Skeletal muscle cell (primary cell): ENCODE results near the gene DPCD.
"Not testable (repeated sequence)": the region's sequence is repeated elsewhere in the genome, so short reads cannot be mapped to it uniquely, and the experiment has no call there.

Source experiments
- DNase-seq: peaks from one replicate; pipeline ENCODE4 v3.0.0-alpha.2; 2010; ENCODE audit warnings: low read depth
- H3K4me3 ChIP-seq: 2 replicates; pipeline ENCODE4 v1.5.1; 2011; ENCODE audit warnings: low read depth, mild to moderate bottlenecking, control low read depth, low read length, moderate library complexity

DPCD gene

GRCh38 chr10:101578803-101579515 is 9.2 kb upstream of the DPCD start:
- H3K4me3 ChIP-seq, result no peak overlapping the region
- DNase-seq, result no peak

- no peak overlapping the region for H3K4me3 ChIP-seq
- no peak for DNase-seq
These were observed 8.6 kb upstream of the DPCD start for GRCh38 chr10:101579516-101579870.

- H3K4me3 ChIP-seq, result no peak overlapping the region
- DNase-seq, result no peak
These were observed 7.4 kb upstream of the DPCD start for GRCh38 chr10:101580486-101581399.

DNA sequence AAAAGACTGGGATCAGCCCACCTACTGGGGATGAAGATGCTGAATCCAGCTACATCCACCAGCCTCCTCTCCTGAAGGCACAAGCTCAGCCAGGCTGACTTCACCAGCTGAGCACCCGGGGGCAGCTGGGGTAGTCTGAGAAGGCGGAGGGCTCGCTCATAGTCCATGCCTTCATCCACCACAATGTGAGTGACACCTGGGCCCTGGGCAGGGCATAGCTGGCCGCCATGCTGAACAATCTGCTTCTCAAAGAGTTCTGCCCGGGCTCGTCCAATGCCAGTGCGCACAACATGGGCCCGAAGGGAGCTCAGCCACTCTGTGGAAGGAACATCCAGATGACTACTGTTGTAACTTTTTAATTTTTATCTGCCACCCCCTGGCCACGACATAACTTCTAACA is 2.3 kb upstream of the DPCD start:
- DNase-seq, result no peak
- no peak overlapping the region for H3K4me3 ChIP-seq

DNA sequence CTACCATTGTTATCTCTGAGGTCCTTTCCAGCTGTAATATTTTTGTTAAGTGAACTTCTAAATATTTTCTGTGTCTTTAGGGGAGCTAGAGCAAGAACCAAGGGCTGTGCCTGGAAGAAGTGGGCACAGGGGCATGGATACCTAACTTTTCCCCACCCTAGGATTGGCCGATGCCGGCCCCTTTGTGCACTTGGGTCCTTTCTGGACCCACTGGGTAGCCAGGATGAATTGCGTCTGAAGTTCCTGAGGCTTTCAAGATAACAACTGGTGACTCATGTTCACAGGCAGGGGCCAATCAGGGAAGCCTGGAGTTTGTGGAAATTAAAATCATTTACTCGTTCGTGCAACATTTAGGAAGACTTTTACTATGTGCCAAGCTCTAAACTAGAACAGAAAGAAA is 758 bp downstream of the DPCD start:
- no peak for DNase-seq
- H3K4me3 ChIP-seq, result peak overlapping the region; percentile 88

GRCh38 chr10:101593331-101593730 is 5.2 kb downstream of the DPCD start:
- H3K4me3 ChIP-seq, DNase-seq: not testable (repeated sequence)

GRCh38 chr10:101595591-101596433 is 7.7 kb downstream of the DPCD start:
- no peak overlapping the region for H3K4me3 ChIP-seq
- DNase-seq, result peak; percentile 41

DNA sequence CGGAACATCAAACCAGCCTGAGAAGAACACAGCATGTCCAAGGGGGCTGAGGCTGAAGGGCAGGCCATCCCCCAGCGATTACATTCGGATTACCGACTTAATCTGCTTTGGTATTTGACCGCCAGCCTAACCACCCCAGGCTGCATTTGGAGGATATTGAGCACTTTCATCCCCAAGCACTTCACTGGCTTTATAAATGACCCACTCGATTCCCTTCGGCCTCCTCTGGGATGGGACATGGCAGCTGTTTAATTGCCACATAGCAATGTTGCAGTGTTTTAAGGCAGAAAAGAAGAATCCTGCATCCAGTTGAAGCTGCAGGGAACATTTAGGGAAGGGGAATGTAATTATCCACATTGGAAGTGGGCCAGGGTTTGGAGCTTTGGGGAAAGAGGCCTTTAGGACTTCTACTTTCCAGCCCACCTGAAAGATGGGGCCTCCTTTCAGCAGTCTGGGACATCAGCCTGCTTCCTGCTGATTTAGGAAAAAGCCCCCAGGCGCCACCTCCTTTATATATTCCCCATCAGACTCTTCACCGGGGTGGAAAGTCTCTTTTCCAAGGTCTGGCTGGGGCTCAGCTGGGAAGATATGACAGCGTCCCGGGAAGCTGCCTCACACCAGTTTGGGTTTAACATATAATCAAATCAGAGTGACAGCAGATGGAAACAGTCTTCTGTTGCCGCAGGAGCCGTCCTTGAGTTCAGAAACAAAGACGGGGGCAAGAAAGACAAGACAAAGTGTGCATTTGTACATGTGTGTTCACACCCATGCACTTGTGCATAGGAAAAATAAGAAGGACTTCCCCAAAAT is 9.2 kb downstream of the DPCD start:
- H3K4me3 ChIP-seq, result no peak overlapping the region
- DNase-seq, result no peak

DNA sequence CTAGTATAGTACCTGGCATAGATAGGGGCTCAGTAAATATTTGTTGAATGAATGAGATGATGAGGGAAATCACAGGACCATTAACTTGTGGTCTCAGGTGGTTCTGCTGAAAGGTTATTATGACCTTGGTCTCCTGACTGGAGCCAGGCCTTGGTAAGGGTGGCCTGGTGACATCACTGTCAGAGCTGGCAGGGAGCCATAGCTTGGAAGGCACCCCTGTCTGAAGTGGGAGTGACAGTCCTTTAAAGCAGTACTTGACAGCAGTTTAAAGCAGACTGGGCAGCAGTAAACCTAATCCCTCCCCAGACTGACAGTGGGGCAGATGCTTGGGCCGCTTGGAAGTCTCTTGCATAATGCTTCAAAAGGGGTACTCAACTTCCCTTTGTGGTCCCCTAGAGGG is 13.4 kb downstream of the DPCD start:
- no peak overlapping the region for H3K4me3 ChIP-seq
- DNase-seq, result no peak

- no peak for DNase-seq
- H3K4me3 ChIP-seq, result no peak overlapping the region
These were observed 14.8 kb downstream of the DPCD start for GRCh38 chr10:101602761-101603398.

DNA sequence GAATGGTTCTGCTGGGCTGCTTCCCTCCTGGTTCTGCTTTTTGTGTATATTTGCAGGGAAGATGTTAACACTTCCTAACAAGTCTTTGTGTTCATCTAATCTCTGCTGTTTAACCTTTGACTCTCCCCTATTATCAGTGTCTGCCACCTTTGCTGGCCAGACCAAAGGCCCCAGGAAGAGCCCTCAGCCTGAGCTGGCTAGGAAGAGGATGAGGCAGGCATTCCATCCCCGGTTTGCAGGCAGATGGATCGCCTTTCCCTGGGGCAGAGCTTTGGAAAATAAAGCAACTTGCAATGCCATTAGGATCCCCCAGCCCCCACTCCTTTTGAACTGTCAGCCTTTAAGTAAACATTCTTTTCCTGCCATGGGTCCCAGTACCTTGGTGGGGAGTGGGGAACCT is 19.0 kb downstream of the DPCD start:
- H3K4me3 ChIP-seq, result no peak overlapping the region
- DNase-seq, result no peak

DNA sequence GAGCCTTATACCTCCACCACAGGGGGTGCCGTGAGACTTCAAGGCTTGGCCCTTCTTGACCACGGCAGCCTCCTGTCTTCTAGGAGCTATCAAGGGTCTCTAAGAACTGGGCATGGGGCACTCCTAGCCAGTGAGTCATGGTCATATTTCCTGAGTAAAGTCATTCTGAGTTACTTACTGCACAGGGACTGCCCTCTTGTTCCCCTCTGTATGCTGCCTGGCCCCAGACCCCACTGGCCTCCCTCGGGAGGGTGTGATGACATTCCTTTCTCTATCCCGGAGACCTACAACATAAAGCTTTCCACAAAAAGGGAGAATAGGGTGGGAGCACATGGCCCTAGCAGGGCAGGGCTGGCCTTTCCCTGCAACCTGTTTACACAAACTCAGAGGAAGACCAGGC is 21.4 kb downstream of the DPCD start:
- H3K4me3 ChIP-seq, result no peak overlapping the region
- no peak for DNase-seq

DNA sequence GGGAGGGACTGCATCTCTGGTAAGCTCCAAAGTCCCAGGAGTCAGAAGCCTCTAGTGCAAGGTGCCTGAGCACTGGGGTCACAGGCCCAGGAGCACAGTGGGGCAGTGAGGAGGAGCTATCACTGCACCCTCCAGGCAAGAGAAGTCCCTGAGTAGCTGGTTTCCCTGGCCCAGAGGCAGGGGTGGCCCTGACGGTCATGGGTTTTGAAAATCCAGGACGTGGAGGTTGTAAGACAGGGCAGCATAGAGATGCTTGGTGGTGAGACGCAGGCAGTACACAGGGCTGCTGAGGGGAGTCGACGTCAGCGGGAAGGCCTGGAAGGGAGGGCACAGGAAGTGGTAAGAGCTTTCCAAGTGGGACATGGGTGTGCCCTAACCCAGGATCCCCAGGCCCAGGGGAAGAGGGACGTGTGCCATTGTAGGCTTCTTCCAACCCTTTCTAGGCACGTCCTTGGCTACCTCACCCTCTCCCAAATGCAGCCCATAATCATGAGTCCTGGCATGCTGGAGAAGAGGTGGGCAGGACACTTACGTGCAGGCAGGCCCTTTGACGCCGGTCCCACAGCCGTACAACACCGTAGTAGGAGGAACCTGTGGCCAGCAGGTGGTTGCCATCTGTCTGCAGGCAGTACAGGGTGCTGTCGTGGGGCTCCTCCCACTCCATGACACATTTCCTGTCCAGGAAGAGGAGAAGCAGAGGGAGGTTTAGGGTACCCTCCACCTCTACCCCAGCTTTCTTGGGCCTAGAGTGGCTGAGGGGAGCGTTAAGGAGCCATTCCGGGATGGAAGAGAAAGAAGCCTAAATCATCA is 23.2 kb downstream of the DPCD start:
- H3K4me3 ChIP-seq, result no peak overlapping the region
- no peak for DNase-seq

- no peak overlapping the region for H3K4me3 ChIP-seq
- no peak for DNase-seq
These were observed 24.0 kb downstream of the DPCD start for GRCh38 chr10:101612086-101612485.

DNA sequence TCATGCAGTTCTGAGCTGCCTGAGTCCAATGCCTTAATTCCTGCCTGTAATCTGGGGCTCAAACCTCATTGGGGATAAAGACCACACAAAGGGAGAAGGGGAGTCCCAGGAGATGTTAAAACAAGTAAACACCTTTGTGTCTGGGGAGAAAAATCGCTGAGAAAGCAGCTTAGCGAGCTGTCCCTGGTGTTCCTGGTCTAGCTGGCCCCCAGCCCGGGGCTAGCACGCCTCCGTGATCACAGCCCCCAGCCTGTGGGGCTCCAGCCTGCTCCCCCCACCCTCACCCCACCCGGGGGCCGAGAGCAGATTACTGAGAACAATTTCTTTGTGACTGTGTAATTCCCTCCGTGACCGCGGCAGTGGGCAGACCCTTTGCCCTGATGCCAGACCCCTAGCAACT is 24.8 kb downstream of the DPCD start:
- no peak overlapping the region for H3K4me3 ChIP-seq
- DNase-seq, result no peak

GRCh38 chr10:101613646-101614045 is 25.5 kb downstream of the DPCD start:
- DNase-seq, result no peak
- no peak overlapping the region for H3K4me3 ChIP-seq

- no peak for DNase-seq
- H3K4me3 ChIP-seq, result no peak overlapping the region
These were observed 26.8 kb downstream of the DPCD start for GRCh38 chr10:101614663-101615524.
